Measurements from ENCODE around the gene CRTC1. TPM values are rescaled to one million over a fixed set of nuclear protein-coding genes. Genes with fewer than 3 reads are reported as not detected.

Gene CRTC1
- total RNA-seq, 4 donors from 2014 or later = 12.3 to 15.9 (median 13.1) TPM

GRCh38 chr19:18699403-18700054, 16.0 kb downstream of the CRTC1 start:
- no peaks in the 10 kb centered on the region for H3K36me3 ChIP-seq
- peaks cover 22 to 47% of the 10 kb centered on the region in 2 donors for H3K4me1 ChIP-seq
- TF ChIP-seq POLR2A (IDR thresholded peaks at IDR 0.05) = no peak
- TF ChIP-seq, protein P1, sequence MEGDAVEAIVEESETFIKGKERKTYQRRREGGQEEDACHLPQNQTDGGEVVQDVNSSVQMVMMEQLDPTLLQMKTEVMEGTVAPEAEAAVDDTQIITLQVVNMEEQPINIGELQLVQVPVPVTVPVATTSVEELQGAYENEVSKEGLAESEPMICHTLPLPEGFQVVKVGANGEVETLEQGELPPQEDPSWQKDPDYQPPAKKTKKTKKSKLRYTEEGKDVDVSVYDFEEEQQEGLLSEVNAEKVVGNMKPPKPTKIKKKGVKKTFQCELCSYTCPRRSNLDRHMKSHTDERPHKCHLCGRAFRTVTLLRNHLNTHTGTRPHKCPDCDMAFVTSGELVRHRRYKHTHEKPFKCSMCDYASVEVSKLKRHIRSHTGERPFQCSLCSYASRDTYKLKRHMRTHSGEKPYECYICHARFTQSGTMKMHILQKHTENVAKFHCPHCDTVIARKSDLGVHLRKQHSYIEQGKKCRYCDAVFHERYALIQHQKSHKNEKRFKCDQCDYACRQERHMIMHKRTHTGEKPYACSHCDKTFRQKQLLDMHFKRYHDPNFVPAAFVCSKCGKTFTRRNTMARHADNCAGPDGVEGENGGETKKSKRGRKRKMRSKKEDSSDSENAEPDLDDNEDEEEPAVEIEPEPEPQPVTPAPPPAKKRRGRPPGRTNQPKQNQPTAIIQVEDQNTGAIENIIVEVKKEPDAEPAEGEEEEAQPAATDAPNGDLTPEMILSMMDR (IDR thresholded peaks at IDR 0.05) = no peak
- DNase-seq = no peak
- H3K9me3 ChIP-seq = no peaks in the 10 kb centered on the region
- no peaks in the 10 kb centered on the region for H3K27me3 ChIP-seq
- 66 to 75% methylated on average over 11 to 14 of the region's 14 CpGs for whole genome bisulfite sequencing, 2 donors
- no peak overlapping the region for H3K4me3 ChIP-seq (replicated peaks in 1 of 3)
- peak overlapping the region; percentile 78 to 90 (median 86) for H3K27ac ChIP-seq
- intact Hi-C loops (cut with DNase I) = no loop called here

DNA sequence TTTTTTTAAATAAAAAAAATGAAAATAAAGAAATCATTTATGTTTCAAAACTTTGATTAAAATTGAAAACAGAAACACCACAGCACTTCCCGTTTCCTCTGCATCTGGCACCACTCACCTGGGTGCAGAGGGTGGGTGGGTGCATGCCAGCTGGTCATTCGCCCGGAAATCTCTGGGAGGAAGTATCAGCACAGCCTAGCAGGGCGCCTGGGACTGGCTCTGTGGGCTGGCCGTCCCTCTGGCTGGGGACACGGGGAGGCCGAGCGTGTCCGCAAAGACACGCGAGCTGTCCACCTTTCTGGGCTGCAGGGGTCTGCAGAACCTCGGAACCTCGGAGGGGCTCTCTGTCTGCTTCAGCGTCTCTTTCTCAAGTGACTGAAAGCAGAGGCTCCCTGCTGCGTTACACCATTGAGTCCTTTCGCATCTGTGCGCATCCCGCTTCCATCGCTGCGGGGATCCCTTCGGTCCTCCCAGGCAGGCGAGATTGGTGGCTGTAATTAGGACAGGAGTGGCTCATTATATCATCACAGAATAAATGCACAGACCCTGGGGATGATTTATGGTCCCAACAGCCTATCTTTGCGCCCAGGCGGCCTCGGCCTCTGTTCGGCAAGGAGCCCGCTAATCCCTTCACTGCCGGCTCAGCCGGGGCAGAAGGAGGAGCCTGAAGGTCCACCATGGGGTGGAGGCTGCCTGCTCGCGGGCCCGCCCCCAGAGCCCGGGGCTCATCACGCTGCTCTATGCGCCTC, 17.2 kb downstream of the CRTC1 start:
- no peaks in the 10 kb centered on the region for H3K9me3 ChIP-seq
- peaks cover 22 to 47% of the 10 kb centered on the region in 2 donors for H3K4me1 ChIP-seq
- TF ChIP-seq, protein P1 (IDR thresholded peaks at IDR 0.05) = no peak
- TF ChIP-seq POLR2A (IDR thresholded peaks at IDR 0.05) = peak in 1 of 2 donors; percentile 42
- no peaks in the 10 kb centered on the region for H3K36me3 ChIP-seq
- intact Hi-C loops (cut with DNase I) = no loop called here
- H3K27ac ChIP-seq = peak overlapping the region; percentile 78 to 90 (median 86)
- peak; percentile 93 to 95 for DNase-seq
- peak overlapping the region in 2 of 3 donors; percentile 10 to 29 for H3K4me3 ChIP-seq (replicated peaks in 1 of 3)
- no peaks in the 10 kb centered on the region for H3K27me3 ChIP-seq
- WGBS, 2 donors = 2 to 11% methylated on average over 5 to 32 of the region's 35 CpGs

GRCh38 chr19:18701250-18701608, 17.7 kb downstream of the CRTC1 start:
- no peak for DNase-seq
- Histone ChIP-seq H3K9me3 (no peaks in the 10 kb centered on the region), H3K27me3 (no peaks in the 10 kb centered on the region), H3K4me3 (replicated peaks in 1 of 3) (peak overlapping the region in 2 of 3 donors; percentile 10 to 29), H3K36me3 (no peaks in the 10 kb centered on the region), H3K27ac (peak overlapping the region; percentile 78 to 90 (median 86)), H3K4me1 (peaks cover 22 to 47% of the 10 kb centered on the region in 2 donors)
- 1 to 9% methylated on average over 7 of the region's 7 CpGs for WGBS, 2 donors
- intact Hi-C loops (cut with DNase I) = no loop called here
- TF ChIP-seq, protein P1 (IDR thresholded peaks at IDR 0.05) = no peak
- no peak for TF ChIP-seq POLR2A (IDR thresholded peaks at IDR 0.05)

- TF ChIP-seq POLR2A (IDR thresholded peaks at IDR 0.05) = no peak
- TF ChIP-seq, protein P1 (IDR thresholded peaks at IDR 0.05) = no peak
- Histone ChIP-seq H3K4me1 (peaks cover 21 to 29% of the 10 kb centered on the region in 2 donors), H3K36me3 (no peaks in the 10 kb centered on the region), H3K4me3 (replicated peaks in 1 of 3) (no peak overlapping the region), H3K9me3 (no peaks in the 10 kb centered on the region), H3K27ac (no peak overlapping the region), H3K27me3 (no peaks in the 10 kb centered on the region)
- no peak for DNase-seq
- intact Hi-C loops (cut with DNase I) = no loop called here
- 91 to 93% methylated on average over 4 of the region's 4 CpGs for WGBS, 2 donors
These were observed 20.6 kb downstream of the CRTC1 start for GRCh38 chr19:18704054-18704453.

- no peaks in the 10 kb centered on the region for H3K9me3 ChIP-seq
- no peak overlapping the region for H3K4me3 ChIP-seq (replicated peaks in 1 of 3)
- no peak overlapping the region for H3K27ac ChIP-seq
- DNase-seq = no peak
- H3K27me3 ChIP-seq = no peaks in the 10 kb centered on the region
- intact Hi-C loops (cut with DNase I) = no loop called here
- 73 to 88% methylated on average over 7 of the region's 7 CpGs for WGBS, 2 donors
- no peak for TF ChIP-seq POLR2A (IDR thresholded peaks at IDR 0.05)
- TF ChIP-seq, protein P1 (IDR thresholded peaks at IDR 0.05) = no peak
- peaks cover 12 to 20% of the 10 kb centered on the region in 2 donors for H3K4me1 ChIP-seq
- H3K36me3 ChIP-seq = no peaks in the 10 kb centered on the region
These were observed 21.5 kb downstream of the CRTC1 start for GRCh38 chr19:18704971-18705370.
